Epidermal melanocyte (primary cell): ENCODE results near the gene ARRDC2.
A peak's percentile ranks its signal among the peaks of the same experiment; 100 is the strongest.
"Not testable (repeated sequence)": the region's sequence is repeated elsewhere in the genome, so short reads cannot be mapped to it uniquely, and the experiment has no call there.

Experiments
- DNase-seq: peaks from one replicate; pipeline ENCODE4 v3.0.0; 2011; ENCODE audit warnings: low spot score; ENCODE audit not compliant: insufficient read length

ARRDC2 gene

DNA sequence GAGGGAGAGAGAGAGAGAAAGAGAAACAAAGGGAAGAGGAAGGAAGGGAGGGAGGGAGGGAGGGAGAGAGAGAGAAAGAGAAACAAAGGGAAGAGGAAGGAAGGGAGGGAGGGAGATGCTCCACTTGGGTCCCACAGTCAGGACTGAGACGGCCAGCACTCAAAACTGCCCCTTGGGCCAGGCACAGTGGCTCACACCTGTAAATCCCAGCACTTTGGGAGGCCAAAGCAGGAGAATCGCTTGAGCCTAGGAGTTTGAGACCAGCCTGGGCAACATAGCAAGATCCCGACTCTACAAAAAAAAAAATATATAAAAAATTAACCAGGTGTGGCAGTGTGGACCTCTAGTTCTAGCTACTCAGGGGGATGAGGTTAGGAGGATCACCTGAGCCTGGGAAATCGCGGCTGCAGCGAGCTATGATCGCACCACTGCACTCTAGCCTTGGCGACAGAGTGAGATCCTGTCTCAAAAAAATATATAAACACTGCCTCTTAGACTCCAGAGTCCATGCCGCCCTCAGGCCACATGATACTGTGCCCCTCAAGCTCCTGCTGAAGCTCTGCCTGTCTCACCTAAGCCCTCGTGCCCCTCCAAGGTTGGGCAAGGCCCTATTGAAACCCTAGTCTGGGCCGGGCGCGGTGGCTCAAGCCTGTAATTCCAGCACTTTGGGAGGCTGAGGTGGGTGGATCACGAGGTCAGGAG lies 8.4 kb downstream of the ARRDC2 start:
- DNase-seq = no peak

DNA sequence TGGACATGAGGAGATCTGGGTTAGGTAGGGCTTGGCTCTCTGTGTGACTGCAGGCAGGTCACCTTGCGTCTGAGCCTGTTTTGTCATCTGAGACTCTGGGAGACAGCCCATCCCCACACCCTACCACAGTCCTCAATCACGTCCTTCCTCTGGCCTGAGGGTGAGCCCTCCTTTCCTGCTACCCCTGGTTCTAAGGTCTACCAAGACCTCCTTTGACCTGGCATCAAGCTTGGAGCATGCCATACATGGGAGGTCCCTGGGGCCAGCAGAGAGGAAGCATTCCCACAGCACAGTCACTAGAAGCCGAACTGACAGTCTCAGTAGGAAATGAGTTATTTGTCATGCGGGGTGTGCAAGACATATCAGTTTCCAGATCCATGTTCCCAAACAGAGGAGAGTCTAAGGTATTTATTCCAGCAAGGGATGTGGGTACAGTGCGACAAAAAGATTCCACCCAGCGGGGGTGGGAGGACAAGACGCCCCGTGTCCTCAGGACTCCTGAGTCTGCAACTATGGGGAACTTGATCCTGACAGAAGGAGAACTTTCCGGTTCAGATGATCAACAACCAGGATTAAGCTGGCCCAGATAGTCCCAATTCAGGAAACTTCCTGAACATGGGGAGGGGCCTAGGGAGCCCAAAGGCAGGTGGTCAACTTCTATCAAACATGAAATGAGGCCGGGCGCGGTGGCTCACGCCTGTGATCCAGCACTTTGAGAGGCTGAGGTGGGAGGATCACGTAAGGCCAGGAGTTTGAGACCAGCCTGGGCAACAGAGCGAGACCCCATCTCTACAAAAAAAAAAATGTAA lies 9.5 kb downstream of the ARRDC2 start:
- DNase-seq = no peak

DNA sequence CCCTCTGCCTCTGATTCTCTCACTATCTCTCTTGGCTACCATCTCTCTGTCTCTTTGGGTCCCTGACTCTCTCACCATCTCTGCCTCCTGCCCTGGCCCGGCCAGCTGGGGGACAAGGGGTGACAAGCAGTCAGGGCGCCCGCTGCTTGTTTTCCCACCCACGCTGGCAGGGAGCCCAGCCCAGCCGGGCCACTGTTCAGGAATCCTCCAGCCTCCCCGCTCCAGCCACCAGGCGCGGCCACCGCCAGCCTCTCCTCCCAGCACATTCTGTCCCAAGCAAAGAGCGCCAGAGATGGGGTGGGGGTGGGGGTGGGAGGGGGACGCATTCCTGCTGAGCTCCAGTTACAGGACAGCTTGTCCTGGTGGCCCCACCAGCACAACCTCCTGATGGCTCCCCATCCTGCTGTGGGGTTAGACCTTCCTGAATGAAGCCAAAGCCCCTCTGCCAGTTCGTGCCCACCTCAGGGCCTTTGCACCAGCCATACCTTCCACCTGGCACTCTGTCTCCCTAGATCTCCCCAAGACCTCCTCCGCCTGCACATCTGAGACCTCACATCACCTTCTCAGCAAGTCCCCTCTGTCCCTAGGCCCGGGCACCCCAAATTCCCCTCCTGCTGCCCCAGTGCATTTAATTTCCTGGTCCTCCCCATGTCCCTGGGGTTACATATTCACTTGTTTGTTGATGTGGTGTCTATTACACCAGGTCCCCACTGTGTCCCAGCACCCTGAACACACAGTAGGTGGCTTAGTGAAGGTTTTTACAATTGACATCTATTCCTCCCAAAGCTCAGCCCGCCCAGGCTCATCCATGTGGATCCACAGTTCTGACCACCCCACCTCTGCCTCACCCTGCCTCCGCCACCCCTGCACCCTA lies 12.5 kb downstream of the ARRDC2 start:
- DNase-seq = no peak

DNA sequence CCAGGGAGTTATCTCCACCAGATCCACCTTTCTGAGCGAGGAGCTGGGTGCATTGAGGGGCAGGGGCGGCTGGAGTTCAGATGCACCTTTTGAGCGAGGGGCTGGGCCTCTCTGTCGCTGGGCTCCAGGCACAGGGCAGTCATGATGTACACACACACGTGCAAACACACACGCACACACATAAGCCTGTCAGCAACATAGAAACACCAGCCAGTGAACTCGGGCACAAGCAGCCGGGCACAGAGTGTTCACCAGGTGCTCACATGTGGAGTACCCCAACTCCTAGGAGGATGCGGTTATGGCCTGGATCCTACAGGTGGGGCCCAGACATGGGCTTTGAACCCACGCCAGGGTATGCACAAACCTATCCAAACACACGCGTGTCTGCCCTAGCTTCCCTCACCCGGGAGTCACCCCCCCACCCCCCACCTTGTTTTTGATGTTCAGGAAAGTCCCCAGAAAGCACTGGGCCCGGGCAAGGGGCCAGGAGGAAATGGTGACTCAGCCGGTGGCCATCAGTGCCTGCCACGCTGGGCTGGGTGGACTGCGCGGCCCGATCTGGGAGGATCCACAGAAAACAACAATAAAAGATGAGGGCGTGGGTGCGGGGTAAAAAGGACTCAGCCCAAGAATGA lies 13.3 kb downstream of the ARRDC2 start:
- no peak for DNase-seq

DNA sequence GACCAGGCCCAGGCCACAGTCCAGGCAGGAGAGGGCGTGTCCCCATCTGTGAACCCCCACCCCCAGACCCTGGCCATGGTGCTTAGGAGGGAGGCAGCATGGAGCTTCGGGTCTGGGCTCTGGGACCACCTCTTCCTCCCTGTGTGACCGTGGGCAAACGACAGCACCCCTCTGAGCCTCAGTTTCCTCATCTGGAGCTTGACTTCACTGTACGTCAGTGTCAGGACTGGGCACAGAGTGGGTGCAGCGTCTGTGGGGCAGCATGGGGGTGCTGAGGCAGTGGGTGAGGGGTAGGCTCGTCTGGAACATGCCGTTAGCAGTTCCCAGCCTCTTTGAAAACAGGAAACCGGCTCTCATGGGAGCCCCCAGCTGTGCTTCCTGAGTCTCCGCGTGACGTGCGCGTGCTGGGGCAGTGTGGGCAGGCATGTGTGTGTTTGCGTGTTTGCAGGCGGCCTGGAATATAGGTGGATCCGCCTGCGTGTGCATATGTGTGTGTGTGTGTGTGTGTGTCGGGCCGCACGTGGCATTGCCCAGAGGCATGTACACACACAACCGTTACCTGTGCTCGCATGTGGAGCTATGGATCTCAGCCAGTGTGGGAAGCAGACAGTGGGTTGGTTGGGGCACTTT lies 15.8 kb downstream of the ARRDC2 start:
- DNase-seq = peak; percentile 69

DNA sequence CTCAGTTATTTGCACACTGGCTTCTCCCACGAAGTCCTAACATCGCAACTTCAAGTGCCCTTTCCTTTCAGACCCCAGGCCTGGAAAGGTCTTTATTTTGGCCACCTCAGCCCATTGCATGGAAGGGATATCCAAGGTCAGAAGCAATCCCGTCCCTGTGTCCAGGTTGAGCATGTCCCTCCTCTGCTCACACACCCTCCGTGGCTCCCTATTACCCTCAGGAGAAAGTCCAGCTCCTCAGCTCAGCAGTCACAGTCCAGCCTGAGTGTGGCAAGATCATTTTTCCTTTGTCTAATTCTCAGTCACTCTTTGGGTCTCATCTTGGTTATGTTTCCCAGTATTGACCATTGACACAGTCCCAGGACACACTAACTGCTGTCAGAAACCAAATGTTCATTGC lies 19.2 kb downstream of the ARRDC2 start:
- no peak for DNase-seq

DNA sequence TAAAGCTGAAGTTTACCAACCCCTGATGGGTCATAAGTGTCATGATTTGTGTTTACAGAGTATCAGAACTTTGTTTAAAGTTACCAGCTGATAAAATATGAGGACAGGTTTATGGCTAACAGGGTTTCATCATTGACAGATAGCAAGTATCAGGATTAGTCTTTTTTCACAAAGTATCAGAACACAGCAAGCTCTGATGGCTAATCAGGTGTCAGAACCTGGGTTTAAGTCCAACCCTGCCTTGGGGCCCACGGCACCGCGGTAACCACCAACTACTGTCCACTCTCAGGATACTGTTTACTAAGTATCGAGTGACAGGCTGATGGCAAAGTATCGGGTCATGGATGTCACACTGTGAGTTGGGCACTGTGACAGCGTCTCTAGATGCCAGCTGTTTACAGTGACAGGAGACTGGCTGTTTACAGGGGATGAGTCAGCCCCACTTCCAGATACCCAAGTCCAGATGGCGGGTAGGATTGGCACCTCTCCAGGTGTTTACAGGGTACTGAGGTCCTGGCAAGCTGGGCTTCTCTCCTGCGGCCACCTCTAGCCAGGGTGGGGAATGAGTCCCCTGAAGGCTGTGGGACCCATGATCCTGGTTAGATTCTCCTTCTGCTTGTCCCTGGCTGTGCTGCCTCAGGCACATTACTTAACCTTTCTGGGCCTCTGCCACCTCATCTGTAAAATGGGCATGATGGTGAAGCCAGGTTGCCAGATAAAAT lies 21.8 kb downstream of the ARRDC2 start:
- DNase-seq = no peak

DNA sequence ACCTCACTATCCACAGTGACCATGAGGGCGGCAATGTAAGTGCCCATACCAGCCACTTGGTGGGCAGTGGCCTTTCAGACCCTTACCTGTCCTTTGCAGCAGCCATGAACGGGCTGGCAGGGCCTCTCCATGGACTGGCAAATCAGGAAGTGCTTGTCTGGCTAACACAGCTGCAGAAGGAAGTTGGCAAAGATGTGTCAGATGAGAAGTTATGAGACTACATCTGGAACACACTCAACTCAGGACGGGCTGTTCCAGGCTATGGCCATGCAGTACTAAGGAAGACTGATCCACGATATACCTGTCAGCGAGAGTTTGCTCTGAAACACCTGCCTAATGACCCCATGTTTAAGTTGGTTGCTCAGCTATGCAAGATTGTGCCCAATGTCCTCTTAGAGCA lies 23.4 kb downstream of the ARRDC2 start:
- not testable (repeated sequence) for DNase-seq

DNA sequence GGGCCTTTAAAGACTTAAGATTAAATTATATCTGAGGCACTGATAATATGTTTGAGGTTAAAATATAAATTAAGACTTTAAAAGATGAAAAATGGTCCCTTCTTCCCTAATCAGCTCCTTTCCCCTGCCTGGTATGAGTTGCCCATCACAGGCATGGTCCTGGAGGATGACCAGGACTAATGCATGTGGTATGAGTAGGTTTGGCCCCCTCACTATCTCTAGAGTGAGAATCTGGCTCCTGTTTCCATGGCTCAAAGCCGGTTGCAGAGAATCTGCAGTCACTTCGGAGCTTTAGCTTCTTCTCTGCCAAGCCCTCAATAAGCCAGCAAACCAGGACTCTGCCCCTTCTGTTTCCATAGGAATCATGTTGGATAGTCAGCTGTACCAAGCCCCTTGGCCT lies 24.1 kb downstream of the ARRDC2 start:
- DNase-seq = not testable (repeated sequence)

DNA sequence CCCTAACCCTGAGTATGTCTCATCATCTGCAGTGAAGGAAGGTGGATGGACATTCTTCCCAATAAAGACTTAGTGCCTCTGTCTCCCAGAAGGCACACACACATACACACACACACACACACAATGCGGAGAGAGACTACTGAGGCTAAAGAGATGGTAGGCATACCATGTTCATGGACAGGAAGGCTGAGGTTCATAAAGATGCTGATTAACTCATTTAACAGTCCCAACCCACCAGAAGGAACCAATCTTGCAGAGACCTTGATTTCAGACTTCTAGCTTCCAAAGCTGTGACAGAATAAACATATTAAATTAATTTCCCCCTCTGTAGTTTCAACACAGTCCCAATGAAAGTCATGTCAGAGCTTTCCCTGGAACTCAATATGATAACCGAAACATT lies 33.1 kb downstream of the ARRDC2 start:
- DNase-seq = no peak

DNA sequence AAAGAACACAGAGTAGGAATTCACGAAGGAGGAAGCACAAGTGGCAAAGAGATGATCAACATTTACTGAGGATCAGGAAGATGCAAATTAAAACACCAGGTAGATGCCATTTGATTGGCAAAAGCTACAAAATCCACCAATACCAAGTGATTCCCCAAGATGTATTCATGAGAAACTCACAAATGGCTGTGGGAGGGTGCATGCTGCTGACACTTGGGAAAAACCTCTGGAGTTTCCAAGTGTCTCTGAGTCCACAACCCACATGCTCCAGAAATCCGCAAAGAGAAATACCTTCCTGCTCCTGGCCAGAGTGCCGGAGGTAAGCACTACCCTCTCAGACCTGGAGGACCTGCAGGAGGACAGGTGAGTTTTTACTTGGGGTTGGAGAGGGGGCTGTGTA lies 35.7 kb downstream of the ARRDC2 start:
- DNase-seq = no peak

DNA sequence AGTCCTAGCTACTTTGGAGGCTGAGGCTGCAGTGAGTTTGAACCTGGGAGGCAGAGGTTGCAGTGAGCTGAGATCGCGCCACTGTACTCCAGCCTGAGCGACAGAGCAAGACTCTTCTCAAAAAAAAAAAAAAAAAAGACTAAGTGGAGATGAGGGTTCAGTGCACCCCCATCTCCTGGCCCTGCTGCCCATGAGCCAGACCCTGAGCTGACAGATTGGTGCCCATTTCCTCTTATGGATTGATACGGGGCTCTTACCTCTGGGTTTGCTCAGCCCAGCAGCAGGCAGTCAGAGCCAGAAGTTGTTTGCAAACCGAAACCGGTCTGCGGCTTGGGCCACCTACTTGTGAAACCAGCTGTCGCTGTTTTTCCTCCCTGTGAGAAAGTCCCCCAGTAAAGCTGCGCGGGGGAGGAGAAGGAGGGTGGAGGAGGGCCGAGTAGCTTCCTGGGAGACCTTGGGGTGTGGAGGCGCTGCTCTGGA lies 36.9 kb downstream of the ARRDC2 start:
- DNase-seq = peak; percentile 50

DNA sequence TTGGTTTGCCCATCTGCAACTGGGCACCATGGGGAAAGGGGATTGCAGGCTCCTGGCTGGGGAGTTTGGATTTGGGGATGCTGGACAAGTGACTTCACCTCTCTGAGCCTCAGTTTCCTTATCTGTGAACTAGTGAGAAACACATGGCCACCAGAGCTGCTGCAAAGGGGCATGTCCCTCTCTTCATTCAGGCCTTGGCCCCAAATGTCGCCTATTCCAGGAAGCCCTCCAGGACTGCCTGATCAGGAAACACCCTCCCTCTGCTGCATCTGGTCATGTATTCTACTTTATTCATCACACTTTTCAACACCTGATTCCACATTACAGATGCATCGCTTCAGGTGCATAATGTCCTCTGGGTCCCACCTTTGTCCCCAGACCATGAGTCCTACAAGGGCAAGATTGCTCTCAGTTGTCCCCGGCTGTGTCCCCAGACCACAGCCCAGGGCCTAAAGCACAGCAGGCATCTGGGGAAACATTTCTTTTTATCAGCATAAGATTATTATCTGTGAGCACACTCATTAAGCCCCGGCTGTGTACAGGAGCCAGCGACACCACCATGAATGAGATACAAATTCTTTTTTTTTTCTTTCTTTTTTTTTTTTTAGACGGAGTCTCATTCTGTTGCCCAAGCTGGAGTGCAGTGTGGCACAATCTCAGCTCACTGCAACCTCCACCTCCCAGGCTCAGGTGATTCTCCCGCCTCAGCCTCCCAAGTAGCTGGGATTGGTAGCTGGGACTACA lies 37.5 kb downstream of the ARRDC2 start:
- no peak for DNase-seq

DNA sequence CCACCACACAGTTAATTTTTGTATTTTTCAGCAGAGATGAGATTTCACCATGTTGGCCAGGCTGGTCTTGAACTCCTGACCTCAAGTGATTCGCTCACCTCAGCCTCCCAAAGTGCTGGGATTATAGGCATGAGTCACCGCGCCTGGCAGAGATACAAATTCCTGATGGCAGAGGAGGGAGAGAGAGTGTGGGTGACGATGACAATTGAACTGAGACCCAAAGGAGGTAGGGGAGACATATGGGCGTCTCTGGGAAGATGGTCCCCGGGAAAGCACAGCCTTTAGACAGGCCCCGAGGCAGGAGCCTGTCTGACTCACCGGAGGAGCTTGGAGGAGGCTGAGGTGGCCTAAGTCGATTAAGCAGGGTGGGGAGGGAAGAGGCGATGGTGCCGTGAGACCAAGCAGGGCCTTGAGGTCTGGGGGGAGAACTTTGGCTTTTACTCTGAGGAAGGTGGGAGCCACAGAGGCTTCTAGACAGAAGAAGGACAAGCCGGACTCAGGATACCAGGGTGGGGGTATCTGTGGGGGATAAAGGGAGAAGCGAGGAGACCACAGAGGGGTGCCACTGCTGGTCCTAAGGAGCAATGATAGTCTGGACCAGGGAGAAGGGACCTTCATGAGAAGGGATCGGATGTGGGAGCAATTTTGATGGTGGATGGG lies 38.2 kb downstream of the ARRDC2 start:
- no peak for DNase-seq

DNA sequence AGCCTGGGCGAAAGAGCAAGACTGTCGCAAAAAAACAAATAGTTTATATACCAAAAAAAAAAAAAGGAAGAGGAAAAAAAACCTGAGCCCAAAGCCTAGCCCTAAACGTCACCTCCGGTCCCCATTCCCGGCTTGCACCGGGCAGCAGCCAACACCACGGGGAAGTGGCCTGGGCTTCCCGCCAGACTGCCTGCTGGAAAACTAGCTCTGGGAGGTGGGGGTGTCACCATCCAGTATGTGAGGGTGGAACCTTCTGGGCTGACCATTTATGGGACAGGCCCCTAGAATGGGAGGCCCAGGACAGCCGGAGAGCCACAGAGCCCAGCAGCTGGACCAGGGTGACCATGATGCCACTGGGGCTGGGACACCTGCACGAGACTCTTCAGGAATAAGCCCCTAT lies 41.4 kb downstream of the ARRDC2 start:
- DNase-seq = no peak

DNA sequence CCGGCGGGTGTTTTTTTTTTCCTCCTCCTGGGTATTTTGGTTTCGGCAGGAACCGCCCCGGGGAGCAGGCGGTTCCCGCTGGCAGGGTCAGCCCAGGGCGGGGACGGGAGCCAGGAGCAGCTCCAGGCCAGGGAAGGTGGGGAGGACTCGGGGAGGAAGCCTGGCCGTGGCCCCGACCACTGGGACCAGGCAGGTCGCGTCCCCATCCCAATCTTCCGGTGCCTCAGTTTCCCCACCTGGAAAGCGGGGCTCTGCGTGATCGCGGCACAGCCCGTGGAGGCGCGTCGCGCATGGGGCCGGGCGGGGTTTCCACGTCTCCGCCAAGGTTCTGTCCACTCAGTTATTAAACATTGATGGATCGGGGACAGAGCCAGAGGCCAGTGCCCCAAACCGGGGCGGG lies 43.9 kb downstream of the ARRDC2 start:
- DNase-seq = no peak

DNA sequence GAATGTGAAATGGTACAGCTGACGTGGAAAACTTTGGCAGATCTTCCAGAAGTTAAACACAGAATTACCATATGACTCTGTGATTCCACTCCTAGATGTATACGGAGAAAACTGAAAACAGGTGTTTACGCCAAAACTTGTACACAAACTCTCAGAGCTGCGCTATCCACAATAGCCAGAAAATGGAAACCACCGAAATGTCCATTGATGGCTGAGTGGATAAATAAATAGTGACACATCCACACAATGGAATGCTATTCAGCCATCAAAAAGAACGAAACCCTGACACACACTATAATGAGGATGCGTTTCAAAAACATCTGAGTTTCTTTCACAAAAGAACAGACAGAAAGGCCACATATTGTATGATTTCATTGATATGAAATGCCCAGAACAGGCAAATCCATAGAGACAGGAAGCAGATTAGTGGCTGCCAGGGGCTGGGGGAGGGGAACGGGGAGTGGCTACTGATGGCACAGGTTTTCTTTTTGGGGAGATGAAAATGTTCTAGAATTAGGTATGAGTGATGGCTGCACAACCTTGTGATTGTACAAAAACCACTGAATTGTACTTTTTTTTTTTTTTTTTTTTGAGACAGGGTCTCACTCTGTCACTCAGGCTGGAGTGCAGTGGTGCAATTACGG lies 45.7 kb downstream of the ARRDC2 start:
- no peak for DNase-seq

DNA sequence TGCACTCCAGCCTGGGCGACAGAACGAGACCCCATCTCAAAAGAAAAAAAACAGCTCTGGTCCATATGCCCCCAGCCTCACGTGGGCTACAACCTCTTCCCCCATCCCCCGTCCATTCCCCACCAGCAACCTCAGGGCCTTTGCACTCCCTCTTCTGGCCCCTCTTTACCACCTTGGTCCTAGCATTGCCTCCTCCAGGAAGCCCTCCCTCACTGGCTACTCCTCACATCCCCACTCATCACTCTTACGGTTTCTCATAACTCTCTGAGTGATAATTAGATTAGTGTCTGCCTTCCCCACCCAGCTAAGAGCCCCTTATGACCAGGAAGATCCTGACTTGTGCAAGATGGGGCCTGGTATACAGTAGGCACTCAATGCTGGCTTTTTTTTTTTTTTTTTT lies 48.0 kb downstream of the ARRDC2 start:
- DNase-seq = no peak

DNA sequence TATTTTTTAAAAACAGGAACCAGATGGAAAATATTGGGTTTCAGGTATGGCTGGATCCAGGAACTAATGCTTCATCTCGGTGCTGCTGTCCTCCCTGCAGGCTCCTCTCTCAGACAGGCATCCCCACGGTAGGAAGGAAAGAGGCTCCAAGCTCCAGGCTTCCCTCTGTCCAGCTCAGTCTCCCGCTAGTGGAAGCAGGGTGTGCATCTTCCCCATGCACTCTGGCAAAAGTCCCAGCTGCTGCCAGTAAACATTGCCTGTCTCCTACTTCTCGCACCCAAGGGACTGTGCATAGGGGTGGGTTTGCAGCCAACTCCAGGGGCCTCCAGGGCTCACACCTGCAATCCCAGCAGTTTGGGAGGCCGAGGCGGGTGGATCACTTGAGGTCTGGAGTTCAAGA lies 49.6 kb downstream of the ARRDC2 start:
- no peak for DNase-seq
